Measurements from ENCODE around the gene CHIT1.

Gene CHIT1

GRCh38 chr1:203167026-203167912, 62.2 kb downstream of the CHIT1 start:
- H3K9me3 Mint-ChIP-seq, result no peaks in the 10 kb centered on the region
- H3K4me3 Mint-ChIP-seq, result no peak overlapping the region
- H3K36me3 Mint-ChIP-seq (ENCODE audit: low read depth), result no peaks in the 10 kb centered on the region
- intact Hi-C loops (cut with micrococcal nuclease), result no loop called here
- no peak overlapping the region for H3K27ac Mint-ChIP-seq
- peaks cover 43% of the 10 kb centered on the region for H3K4me1 Mint-ChIP-seq (ENCODE audit: low read depth)
- peaks cover 64% of the 10 kb centered on the region for H3K27me3 Mint-ChIP-seq

- H3K27ac Mint-ChIP-seq, result peak overlapping the region; percentile 6
- intact Hi-C loops (cut with micrococcal nuclease), result no loop called here
- no peak overlapping the region for H3K4me3 Mint-ChIP-seq
- peaks cover 48% of the 10 kb centered on the region for H3K4me1 Mint-ChIP-seq (ENCODE audit: low read depth)
- H3K27me3 Mint-ChIP-seq, result peaks cover 63% of the 10 kb centered on the region
- H3K36me3 Mint-ChIP-seq (ENCODE audit: low read depth), result no peaks in the 10 kb centered on the region
- no peaks in the 10 kb centered on the region for H3K9me3 Mint-ChIP-seq
Observed at GRCh38 chr1:203166192-203166940, 63.1 kb downstream of the CHIT1 start.

All from dendritic cell treated with granulocyte-macrophage colony-stimulating factor and Interleukin-4, amounts not matched to agents 40 ng/mL and 50 ng/mL, for 4 days (primary cell).